ENCODE measurements around the gene INPP5F.

INPP5F gene

GRCh38 chr10:119801998-119802538 is 76.2 kb downstream of the INPP5F start:
- Histone ChIP-seq H3K27me3 (ENCODE audit: control insufficient read depth, insufficient read depth, low read length) (no peaks in the 10 kb centered on the region), H3K4me3 (ENCODE audit: low read depth, low read length) (no peak overlapping the region), H3K27ac (ENCODE audit: low read depth, low read length) (no peak overlapping the region), H3K9ac (ENCODE audit: low read depth, low read length) (no peak overlapping the region), H3K4me1 (ENCODE audit: control insufficient read depth, insufficient read depth, low read length) (no peaks in the 10 kb centered on the region), H3K9me3 (ENCODE audit: control insufficient read depth, insufficient read depth, low read length) (no peaks in the 10 kb centered on the region), H3K36me3 (ENCODE audit: control insufficient read depth, insufficient read depth, low read length) (peaks cover 20% of the 10 kb centered on the region)

GRCh38 chr10:119803264-119803663 is 77.4 kb downstream of the INPP5F start:
- Histone ChIP-seq H3K36me3 (ENCODE audit: control insufficient read depth, insufficient read depth, low read length) (peaks cover 15% of the 10 kb centered on the region; the same call in 1 of the 2 replicates), H3K27ac (ENCODE audit: low read depth, low read length) (no peak overlapping the region), H3K27me3 (ENCODE audit: control insufficient read depth, insufficient read depth, low read length) (no peaks in the 10 kb centered on the region), H3K4me3 (ENCODE audit: low read depth, low read length) (no peak overlapping the region), H3K9ac (ENCODE audit: low read depth, low read length) (no peak overlapping the region), H3K9me3 (ENCODE audit: control insufficient read depth, insufficient read depth, low read length) (no peaks in the 10 kb centered on the region), H3K4me1 (ENCODE audit: control insufficient read depth, insufficient read depth, low read length) (no peaks in the 10 kb centered on the region)

DNA sequence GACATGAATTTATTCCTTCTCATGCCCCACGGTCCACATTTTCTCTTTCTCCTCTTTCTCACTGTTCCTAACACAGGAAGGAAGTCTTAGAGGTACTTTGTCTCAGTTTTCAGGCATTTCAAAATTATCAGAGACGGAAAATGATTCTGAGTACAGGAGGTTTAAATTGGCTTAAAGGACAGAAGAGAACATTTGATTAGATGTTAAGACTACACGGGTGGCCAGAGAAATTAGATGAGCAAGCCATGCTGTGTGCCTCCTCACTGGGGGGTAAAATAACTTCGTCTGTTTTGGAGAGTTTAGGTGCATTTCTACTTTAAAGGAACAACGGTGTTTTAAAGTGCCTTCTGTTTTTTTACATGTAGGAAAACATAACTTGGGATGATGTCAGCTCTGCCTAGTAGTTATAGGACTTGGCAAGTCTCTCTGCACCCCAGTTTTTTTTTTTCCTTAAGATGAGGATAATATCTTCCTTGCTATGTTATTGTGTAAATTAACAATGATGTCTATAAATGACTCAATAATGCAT is 79.9 kb downstream of the INPP5F start:
- Histone ChIP-seq H3K4me3 (ENCODE audit: low read depth, low read length) (no peak overlapping the region), H3K27ac (ENCODE audit: low read depth, low read length) (no peak overlapping the region), H3K9ac (ENCODE audit: low read depth, low read length) (no peak overlapping the region), H3K9me3 (ENCODE audit: control insufficient read depth, insufficient read depth, low read length) (no peaks in the 10 kb centered on the region), H3K4me1 (ENCODE audit: control insufficient read depth, insufficient read depth, low read length) (no peaks in the 10 kb centered on the region), H3K36me3 (ENCODE audit: control insufficient read depth, insufficient read depth, low read length) (peaks cover 19% of the 10 kb centered on the region; the same call in 1 of the 2 replicates), H3K27me3 (ENCODE audit: control insufficient read depth, insufficient read depth, low read length) (no peaks in the 10 kb centered on the region)

DNA sequence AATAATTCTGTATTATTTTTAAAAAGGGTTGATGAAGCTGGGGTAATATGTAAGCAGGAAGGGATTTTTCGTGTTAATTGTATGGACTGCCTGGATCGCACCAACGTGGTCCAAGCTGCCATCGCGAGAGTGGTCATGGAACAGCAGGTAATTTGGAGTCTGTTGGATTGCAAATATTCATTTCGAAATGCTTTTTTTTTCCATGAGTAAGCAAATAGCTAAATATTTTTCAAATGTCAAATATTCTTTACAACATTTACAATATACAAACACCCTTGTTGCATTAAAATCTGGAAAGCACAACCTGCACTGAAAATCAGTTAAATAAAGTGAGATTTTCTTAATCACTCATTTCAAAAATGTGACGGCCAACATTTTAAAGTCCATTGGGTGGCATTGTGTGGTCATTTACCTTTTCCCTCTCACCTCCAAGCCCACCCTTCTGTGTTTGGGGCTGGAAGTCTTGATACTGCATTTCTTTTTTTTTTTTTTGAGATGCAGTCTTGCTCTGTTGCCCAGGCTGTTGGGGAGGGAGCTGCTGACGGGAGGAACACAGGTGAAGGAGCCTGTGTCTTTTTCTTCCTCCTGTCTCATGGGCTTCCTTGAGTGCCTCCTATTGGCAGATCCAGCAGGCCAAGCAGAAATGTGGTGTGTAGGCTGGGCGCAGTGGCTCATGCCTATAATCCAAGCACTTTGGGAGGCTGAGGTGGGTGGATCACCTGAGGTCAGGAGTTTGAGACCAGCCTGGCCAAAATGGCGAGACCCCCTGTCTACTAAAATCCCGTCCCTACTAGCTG is 80.7 kb downstream of the INPP5F start:
- H3K27ac ChIP-seq (ENCODE audit: low read depth, low read length): no peak overlapping the region
- no peak overlapping the region for H3K9ac ChIP-seq (ENCODE audit: low read depth, low read length)
- no peak overlapping the region for H3K4me3 ChIP-seq (ENCODE audit: low read depth, low read length)
- no peaks in the 10 kb centered on the region for H3K9me3 ChIP-seq (ENCODE audit: control insufficient read depth, insufficient read depth, low read length)
- no peaks in the 10 kb centered on the region for H3K4me1 ChIP-seq (ENCODE audit: control insufficient read depth, insufficient read depth, low read length)
- H3K27me3 ChIP-seq (ENCODE audit: control insufficient read depth, insufficient read depth, low read length): no peaks in the 10 kb centered on the region
- peaks cover 19% of the 10 kb centered on the region; the same call in 1 of the 2 replicates for H3K36me3 ChIP-seq (ENCODE audit: control insufficient read depth, insufficient read depth, low read length)

GRCh38 chr10:119807960-119808697 is 82.3 kb downstream of the INPP5F start:
- no peaks in the 10 kb centered on the region for H3K4me1 ChIP-seq (ENCODE audit: control insufficient read depth, insufficient read depth, low read length)
- H3K27ac ChIP-seq (ENCODE audit: low read depth, low read length): no peak overlapping the region
- no peak overlapping the region for H3K9ac ChIP-seq (ENCODE audit: low read depth, low read length)
- H3K27me3 ChIP-seq (ENCODE audit: control insufficient read depth, insufficient read depth, low read length): no peaks in the 10 kb centered on the region
- no peak overlapping the region for H3K4me3 ChIP-seq (ENCODE audit: low read depth, low read length)
- H3K9me3 ChIP-seq (ENCODE audit: control insufficient read depth, insufficient read depth, low read length): no peaks in the 10 kb centered on the region
- H3K36me3 ChIP-seq (ENCODE audit: control insufficient read depth, insufficient read depth, low read length): peaks cover 24% of the 10 kb centered on the region

DNA sequence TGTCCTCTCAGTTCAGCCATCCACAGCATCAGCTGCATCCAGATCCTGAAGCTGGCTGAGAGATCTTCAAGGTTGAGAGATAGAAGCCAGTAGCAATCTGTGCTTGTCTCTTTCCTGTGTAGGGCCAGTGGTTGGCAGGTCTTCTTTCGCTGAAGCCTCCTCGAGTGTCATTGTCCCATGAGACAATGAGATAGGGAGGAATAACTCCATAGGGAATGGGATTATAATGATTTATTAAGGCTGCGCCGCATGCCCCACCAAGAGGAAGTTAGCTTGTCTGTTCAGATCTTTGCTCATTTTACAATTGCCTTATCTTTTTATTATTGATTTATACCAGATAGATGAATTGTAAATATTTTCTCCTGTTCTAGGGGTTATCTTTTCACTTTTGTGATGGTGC is 85.3 kb downstream of the INPP5F start:
- Histone ChIP-seq H3K9me3 (ENCODE audit: control insufficient read depth, insufficient read depth, low read length) (no peaks in the 10 kb centered on the region), H3K36me3 (ENCODE audit: control insufficient read depth, insufficient read depth, low read length) (peaks cover 20% of the 10 kb centered on the region), H3K4me3 (ENCODE audit: low read depth, low read length) (no peak overlapping the region), H3K27me3 (ENCODE audit: control insufficient read depth, insufficient read depth, low read length) (no peaks in the 10 kb centered on the region), H3K4me1 (ENCODE audit: control insufficient read depth, insufficient read depth, low read length) (no peaks in the 10 kb centered on the region), H3K27ac (ENCODE audit: low read depth, low read length) (no peak overlapping the region), H3K9ac (ENCODE audit: low read depth, low read length) (no peak overlapping the region)

DNA sequence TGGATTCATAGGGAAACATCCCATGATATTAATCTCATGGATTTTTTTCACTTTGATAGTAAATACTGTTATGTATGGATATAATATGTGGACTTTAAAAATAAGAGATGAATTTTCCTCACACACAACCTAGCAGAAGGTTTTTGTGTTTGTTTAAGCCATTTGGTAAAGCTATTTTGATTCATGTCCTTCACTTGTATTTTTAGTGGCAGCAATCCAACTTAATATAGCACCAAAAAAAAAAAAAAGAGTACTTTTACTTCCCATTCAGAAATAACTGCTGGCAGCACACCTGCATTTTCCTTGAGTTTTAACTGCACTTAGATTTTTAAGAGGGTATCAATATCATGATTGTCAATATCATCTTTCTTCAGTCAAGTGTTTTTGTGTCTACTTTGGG is 86.8 kb downstream of the INPP5F start:
- Histone ChIP-seq H3K4me1 (ENCODE audit: control insufficient read depth, insufficient read depth, low read length) (peaks cover 5% of the 10 kb centered on the region), H3K36me3 (ENCODE audit: control insufficient read depth, insufficient read depth, low read length) (peaks cover 16% of the 10 kb centered on the region), H3K9ac (ENCODE audit: low read depth, low read length) (no peak overlapping the region), H3K27me3 (ENCODE audit: control insufficient read depth, insufficient read depth, low read length) (no peaks in the 10 kb centered on the region), H3K4me3 (ENCODE audit: low read depth, low read length) (no peak overlapping the region), H3K9me3 (ENCODE audit: control insufficient read depth, insufficient read depth, low read length) (no peaks in the 10 kb centered on the region), H3K27ac (ENCODE audit: low read depth, low read length) (no peak overlapping the region)

GRCh38 chr10:119815671-119816070 is 89.8 kb downstream of the INPP5F start:
- H3K27me3 ChIP-seq (ENCODE audit: control insufficient read depth, insufficient read depth, low read length): no peaks in the 10 kb centered on the region
- no peak overlapping the region for H3K9ac ChIP-seq (ENCODE audit: low read depth, low read length)
- no peaks in the 10 kb centered on the region for H3K9me3 ChIP-seq (ENCODE audit: control insufficient read depth, insufficient read depth, low read length)
- peaks cover 14% of the 10 kb centered on the region for H3K4me1 ChIP-seq (ENCODE audit: control insufficient read depth, insufficient read depth, low read length)
- H3K4me3 ChIP-seq (ENCODE audit: low read depth, low read length): no peak overlapping the region
- peaks cover 13% of the 10 kb centered on the region for H3K36me3 ChIP-seq (ENCODE audit: control insufficient read depth, insufficient read depth, low read length)
- no peak overlapping the region for H3K27ac ChIP-seq (ENCODE audit: low read depth, low read length)

DNA sequence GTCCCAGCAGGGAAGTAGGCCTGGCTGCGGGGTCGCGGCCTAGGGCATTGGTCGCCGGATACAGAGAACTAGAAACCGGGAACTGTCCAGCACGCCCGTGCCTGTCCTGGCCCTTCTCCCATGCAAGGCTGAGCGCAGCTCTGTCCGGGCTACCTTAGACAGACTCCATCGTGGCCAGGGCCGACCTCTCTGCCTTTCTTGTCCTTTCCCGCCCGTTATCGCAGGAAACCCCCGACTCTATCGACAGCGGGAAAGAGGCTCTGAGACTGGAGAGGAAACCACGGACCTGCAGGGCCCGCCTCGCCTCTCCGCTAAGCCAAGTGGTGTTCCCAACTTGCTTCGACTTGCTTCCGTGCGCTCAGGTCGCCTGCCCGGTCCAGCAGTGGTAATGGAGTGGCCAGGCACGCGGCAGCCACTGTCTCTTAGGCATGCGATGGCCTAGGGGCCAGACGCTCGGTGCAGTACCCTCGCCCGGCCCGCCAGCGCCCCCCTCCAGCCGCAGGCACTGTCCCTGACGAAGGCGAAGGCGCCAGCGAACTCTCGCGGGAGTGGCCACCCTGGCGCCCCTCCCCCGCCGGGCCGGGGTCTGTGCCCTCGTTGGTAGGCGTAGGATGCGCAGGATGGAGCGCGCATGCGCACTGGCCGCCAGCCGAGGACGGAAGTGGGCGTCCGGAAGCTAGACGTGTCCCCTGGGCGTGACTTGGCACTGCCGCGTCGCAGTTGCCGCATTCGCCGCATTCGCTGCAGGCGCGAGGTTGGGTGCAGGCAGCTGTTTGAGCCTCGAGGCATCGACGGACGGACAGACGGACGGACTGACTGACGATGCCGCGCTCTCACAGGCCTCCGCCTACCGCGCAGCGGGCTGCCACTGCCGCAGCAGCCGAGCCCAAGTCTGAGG is 92.4 kb downstream of the INPP5F start:
- Histone ChIP-seq H3K36me3 (ENCODE audit: control insufficient read depth, insufficient read depth, low read length) (peaks cover 19% of the 10 kb centered on the region), H3K27ac (ENCODE audit: low read depth, low read length) (peak overlapping the region; percentile 95), H3K9me3 (ENCODE audit: control insufficient read depth, insufficient read depth, low read length) (no peaks in the 10 kb centered on the region), H3K4me1 (ENCODE audit: control insufficient read depth, insufficient read depth, low read length) (peaks cover 14% of the 10 kb centered on the region), H3K9ac (ENCODE audit: low read depth, low read length) (peak overlapping the region; percentile 79), H3K4me3 (ENCODE audit: low read depth, low read length) (peak overlapping the region; percentile 81), H3K27me3 (ENCODE audit: control insufficient read depth, insufficient read depth, low read length) (no peaks in the 10 kb centered on the region)

- peak overlapping the region; percentile 79 for H3K9ac ChIP-seq (ENCODE audit: low read depth, low read length)
- H3K4me3 ChIP-seq (ENCODE audit: low read depth, low read length): peak overlapping the region; percentile 81
These were observed 93.0 kb downstream of the INPP5F start for GRCh38 chr10:119818889-119819270.

More at GRCh38 chr10:119818889-119819270, 93.0 kb downstream of the INPP5F start:
- Histone ChIP-seq H3K36me3 (ENCODE audit: control insufficient read depth, insufficient read depth, low read length) (peaks cover 26% of the 10 kb centered on the region), H3K27me3 (ENCODE audit: control insufficient read depth, insufficient read depth, low read length) (no peaks in the 10 kb centered on the region), H3K27ac (ENCODE audit: low read depth, low read length) (peak overlapping the region; percentile 95), H3K9me3 (ENCODE audit: control insufficient read depth, insufficient read depth, low read length) (no peaks in the 10 kb centered on the region), H3K4me1 (ENCODE audit: control insufficient read depth, insufficient read depth, low read length) (peaks cover 14% of the 10 kb centered on the region)
